Measurements from ENCODE around the gene CACFD1.

CACFD1 gene

DNA sequence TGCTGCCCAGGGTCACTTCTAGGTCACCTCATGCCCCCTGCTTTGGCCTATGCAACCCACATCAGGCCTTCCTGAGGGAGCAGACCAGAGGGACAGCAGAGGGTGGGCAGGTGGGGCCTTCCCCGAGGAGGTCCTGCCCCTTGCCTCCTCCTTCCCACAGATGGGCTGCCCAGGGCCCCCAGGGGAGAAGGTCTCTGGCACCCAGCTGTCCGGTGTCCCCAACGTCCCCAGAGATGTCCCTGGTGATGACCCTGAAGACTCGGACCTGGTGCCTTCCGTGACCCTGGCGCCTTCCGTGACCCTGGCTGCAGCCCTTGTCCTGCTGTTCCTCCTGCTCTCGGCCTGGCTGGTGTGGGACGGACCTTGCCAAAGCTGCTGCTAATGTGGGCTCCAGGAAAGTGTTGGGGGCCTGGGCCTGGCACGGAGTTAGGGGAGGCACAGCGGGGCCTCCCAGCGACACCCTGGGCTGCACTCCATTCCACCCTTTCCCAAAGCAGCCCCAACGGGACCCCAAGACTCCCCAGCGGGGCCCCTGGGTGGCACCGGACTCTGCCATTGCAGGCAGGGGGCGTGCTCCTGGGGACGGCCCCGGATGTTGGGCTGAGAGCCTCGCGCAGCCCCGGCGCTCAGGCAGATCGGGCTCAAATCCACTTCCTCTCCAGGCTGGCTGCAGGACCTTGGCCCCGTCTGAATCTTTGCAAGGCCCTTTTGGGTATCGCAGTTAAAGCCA lies 25.9 kb downstream of the CACFD1 start:
- DNase-seq, result no peak

DNA sequence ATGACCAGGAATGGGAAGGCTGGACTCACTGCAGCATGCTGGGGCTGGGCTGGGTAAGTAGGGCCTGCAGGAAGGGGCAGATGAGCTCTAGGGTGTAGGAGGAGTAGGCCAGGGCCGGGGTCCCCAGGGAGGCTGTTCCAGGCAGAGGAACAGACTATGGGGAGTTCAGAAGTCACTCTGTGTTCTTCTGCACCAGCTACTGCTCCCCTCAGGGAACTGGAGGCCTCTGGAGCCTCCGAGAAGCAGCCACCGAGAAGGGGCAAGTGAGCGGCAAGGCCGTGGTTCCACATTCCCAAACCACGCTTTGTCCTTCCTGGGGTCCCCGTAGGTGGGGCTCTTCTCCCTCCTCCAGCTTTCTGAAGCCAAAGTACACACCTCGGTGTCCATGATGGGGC lies 27.6 kb downstream of the CACFD1 start:
- no peak for DNase-seq

DNA sequence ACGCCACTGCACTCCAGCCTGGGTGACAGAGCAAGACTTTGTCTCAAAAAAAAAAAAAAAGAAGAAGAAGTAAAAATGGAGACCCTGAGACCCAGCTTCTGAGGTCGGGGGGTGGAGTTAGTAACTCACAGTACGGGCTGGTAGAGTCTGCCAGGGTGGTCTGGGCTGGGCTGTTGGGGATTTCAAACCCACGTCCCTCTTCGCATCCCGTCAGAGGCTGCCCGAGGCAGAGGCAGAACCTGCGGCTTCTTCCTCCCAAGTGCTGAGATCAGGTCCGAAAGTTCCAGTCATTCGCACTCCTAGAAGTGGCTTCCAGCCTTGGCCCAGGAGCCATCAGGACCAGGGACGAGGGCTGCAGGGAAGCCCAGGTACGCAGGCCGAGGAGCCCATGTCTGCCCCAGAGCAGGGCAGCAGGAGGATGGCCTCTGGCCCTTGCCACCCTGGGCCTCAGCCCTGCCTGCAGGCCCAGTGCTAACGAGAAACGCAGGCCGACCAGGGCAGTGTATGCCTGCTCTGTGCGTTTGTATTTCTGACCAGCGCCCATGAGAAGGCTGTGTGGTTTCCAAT lies 29.0 kb downstream of the CACFD1 start:
- DNase-seq, result no peak

DNA sequence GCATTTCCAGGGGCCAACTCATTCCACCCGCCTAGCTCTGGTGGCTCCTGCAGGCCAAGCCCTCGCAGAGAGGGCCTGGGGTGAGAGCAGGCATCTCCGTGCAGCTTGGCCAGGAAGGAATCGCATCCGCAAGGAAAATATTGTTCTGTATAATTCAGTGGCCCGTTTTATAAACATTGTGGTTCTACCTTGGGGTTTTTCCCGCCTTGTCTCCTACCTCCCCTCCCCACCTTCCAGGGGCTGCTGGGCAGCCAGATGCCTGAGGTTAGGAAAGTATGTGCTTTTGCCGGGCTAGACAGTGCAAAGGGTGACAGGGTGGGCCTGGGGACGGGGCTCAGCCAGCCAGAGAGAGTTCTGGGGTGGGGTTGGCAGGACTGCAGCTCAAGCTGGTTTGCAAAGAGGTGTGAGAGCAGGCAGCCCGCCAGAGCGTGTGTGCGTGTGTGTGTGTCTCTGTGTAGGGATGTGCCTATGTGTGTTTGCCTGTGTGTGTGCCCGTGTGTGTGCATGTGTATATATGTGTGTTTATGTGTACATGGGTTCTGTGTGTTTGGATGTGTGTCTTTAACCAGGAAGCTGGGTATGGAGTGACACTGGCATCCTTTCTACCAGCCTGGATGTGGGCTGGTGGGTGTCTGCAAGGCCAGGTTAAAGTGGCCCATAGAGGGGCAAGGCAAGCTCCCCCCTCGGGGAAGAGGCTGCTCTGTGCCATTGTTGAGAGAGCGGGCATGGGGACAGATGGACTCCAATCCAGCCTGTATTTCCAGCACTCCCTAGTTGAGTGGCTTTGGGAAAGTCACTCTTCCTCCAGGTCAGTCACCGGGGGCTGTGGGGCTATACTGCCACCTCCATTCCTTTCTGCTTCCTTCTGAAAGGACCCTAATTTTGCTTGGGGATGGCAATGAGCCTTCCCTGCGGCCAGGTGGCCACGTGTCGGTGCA lies 29.7 kb downstream of the CACFD1 start:
- DNase-seq, result no peak

DNA sequence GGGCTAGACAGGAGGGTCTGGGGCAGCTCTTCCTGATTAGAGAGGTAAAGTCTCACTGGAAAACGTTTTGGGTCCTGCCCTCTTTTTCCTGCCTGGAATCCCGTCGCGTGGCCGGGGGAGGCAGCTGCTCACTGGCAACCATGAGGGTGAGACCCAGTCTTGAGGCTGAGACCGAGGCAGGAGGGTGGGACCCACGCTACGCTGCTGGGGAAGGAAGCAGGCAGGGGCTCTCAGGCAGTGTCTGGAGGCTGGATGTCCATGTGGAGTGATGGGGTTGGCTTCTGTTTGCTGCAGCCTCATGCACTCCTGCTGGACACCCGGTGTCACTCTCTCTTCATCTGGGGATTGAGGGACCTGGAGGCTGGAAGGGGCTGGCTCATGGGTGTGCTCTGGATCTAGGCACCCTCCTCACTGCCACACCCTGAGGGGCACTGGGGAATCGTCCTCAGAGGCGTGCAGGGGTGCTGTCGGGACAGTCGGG lies 30.5 kb downstream of the CACFD1 start:
- no peak for DNase-seq

DNA sequence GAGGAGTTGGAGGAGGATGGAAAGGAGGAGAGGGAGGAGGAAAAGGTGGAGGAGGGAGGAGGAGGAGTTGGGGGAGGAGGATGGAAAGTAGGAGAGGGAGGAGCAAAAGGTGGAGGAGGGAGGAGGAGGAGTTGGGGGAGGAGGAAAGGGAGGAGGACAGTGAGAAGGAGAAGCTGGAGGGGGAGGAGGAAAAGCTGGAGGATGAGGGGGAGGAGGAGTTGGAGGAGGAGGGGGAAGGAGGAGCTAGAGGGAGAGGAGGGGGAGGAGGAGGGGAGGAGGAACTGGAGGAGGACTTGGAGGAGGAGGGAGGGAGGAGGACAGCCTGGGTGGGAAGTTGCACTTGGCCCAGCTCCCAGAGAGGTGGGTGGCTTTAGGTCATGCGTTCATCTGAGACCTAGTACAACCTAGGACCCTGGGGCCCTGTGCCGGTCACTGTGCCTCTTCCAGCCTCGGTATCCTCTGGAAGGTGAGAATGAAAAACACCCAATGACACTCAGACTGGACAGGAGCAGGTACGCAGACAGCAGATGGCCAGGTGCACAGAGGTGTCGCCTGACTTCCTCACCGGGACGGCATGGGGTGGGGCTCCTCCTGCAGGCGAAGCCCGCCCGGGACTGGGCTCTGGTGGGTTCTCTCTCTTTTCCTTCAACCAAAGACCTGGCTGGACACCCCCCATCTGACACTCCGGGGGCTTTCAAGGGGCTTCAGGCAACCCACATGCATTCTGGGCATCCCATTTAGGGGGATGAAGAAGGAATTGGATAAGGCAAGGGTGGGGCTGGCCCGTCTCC lies 31.3 kb downstream of the CACFD1 start:
- no peak for DNase-seq

DNA sequence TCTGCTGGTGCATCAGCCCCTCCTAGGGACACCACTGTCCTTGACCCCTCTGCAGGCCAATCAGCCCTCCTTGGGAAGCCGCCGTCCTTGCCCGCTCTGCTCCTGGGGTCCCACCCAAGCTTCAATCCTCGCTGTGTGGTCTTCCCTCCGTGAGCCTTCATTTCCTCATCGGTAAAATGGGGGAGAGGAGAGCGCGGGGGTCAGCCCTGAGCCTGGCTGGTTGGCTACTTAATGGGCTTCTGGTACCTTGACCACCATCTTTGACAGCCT lies 31.8 kb downstream of the CACFD1 start:
- DNase-seq, result no peak

DNA sequence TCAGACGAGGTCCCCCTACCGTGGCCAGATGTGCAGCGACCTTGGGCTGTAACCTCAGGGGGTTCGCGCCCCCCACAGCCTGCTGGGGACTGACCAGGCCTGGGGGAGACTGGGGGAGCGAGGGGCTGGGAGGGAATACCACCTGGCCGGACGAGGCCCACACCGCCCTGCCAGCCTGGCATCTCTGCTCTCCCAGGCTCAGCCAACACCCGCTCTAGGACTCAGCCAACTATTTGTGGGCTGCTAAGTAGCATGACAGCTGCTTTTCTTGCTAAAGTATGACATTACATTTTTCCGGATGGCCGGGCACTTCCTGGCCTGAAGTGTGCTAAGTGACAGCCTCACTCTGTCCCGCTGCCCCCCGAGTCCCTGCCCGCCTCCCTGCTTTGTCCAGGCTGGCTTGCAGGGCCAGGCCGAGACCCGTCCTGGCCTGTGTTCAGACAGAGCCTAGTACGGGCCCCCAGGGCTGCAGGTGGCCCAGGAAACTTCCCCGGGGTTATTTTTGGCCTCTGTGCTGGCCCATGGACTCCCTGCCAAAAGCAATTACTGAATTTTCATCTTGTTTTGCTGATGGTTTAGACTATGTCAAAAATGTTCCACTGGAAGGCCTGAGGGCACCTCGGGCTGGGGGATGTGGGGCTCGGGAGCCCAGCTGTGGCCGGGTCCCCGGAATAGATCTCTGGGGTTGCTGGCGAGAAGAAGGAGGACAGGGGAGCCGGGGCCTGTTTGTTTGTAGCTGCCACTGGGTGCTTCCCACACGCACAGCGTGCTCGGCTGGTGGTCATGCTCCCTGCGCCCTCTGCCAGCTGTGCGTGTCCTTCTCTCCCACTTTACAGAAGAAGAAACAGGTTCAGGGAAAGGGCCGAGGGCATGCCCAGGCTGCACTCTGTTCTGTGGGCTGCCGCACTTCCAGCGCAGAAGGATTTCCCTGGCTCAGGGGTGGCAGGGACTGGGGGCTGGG lies 32.6 kb downstream of the CACFD1 start:
- no peak for DNase-seq

DNA sequence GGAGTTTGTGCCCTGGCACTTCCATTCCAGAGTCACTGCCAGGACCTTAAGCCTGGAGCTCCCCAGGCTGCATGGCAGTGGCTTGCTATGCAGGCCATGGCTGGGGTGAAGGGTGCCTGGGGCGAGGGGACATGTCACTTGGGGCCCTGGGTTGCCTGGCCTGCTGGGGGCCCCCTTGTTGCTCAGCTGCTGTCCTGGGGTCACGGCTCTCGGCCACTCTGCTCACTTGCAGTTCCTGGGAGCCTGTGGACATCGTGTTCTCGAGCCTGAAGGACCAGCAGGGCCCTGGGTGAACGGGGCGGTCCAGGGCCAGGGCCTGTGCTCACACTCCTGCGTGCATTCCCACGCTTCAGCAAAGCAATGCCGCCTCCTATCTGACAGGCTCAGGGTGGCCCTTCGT lies 33.6 kb downstream of the CACFD1 start:
- no peak for DNase-seq

DNA sequence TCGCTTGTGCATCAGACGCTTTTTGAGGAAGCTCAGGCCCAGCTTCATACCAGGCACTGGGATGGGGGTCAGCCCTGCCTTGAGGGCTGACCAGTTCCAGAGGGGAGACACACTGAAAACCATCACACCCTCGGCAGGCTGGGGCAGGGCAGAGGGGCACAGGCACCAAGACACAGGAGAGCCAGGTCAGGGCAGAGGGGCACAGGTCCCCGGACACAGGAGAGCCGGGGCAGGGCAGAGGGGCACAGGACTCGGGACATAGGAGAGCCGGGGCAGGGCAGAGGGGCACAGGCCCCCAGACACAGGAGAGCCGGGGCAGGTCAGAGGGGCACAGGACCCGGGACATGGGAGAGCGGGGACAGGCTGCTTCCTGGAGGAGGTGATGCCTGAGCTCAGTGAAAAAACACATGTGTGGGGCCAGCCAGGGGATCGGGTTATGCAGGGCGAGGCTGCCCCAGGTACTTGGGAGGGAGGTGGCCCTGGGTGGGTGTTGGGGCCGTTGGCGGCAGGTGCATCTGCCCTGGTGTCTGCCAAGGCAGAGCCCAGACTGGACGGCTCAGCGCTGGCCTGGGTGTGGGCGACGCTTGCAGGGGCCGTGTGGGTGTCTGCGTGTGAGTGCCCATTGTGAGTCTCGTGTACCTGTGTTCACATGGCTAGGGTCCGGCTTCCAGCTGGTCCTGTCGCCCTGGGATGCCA lies 34.2 kb downstream of the CACFD1 start:
- DNase-seq, result no peak

DNA sequence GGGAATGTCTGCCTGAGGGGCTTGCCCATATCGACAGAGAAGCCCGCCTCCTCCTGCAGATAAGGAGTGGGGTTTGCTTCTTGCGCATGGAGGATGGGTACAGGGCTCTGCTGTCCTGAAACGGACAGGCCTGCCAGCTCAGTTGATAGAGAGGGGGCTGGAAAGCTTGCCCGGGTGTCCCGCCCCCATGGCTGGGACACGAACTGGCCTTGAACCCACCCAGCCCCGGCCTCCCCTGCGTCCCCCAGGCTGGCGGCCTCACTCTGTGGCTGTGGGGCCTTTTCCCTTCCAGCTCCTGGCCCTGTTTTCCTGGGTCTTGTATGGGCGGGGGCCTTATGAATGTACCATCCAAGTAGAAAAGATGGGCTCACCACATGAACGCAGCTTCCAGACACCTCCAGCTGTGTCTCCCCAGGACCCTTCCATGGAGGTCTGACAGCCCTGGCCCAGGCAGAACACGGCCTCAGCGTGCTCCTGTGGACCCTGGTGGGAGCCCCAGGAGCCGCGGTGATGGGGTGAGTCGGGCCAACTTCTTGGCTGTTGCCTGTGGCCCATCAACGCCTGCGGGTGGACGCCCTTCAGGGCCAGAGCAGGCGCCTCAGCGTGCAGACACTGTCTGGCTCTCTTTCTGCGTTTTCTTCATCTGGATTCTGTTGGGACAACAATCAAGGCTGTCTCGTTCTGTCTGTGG lies 35.0 kb downstream of the CACFD1 start:
- DNase-seq, result no peak

DNA sequence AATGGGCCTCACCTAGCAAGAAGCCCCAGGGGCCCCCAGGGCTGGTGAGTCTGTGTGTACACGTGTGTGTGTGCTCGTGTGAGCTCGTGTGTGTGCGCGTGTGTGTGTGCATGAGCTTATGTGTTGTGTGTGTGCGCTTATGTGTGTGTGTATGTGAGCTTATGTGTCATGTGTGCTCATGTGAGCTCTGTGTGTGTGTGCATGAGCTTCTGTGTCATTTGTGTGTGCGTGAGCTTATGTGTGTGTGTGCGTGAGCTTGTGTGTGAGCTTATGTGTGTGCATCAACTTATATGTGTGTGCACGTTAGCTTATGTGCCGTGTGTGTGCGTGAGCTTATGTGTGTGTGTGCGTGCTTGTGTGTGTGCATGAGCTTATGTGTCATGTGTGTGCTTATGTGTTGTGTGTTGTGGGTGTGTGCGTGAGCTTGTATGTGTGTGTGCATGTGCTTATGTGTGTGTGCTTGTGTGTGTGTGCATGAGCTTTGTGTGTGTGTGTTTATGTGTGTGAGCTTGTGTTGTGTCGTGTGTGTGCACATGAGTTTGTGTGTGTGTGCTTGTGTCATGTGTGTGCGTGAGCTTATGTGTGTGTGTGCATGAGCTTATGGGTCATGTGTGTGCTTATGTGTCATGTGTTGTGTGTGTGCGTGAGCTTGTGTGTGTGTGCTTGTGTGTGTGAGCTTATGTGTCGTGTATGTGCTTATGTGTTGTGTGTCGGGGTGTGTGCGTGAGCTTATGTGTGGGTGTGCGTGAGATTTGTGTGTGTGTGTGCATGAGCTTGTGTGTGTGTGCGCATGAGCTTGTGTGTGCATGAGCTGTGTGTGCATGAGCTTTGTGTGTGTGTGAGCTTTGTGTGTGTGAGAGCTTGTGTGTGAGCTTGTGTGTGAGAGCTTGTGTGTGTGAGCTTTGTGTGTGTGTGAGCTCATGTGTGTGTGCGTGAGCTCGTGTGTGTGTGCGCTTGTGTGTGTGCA lies 35.8 kb downstream of the CACFD1 start:
- DNase-seq, result no peak

DNA sequence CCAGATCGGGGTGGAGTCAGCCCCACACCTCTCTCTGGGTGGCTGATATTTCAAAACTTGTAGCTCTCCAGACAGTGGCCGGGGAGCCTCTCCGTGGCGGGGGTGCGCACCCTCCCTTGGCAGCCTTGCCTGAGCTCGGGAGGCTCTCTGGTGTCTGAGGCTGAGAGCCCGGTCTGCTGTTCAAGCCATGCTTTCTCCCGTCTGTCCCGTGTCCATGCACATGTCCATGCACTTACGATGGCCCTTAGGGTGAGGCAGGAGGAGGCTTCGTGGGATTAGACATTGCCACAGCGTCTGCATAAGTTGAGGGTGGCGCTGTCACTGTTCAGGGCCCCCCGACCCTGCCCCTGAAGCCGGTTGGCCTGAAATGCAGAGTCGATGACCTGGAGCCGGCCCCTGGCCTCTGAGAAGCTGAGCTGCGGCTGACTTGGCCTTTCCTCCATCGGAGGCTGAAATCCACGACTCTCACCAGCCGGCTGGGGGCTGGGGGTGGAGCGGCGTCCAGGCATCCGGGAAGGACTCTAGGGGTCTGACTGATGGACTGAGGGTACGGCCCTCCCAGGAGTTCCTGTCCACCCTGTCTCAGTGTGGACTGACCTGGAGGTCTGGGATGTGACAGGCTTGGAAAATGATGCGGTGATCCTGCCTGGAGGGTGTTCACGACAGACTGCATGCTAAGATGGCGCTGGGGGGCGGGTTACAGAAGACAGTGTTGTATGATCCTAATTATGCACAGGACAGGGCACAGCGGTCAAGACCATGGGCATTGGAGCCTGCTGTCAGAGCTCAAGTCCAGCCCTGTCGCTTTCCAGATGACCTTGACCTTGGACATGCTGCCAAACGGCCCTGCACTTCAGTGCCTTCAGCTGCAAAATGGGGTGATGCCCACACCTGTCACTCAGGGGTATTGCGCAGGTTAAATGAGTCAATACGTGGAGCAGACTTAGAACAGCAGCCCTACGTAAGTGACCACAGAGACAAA lies 37.4 kb downstream of the CACFD1 start:
- no peak for DNase-seq

DNA sequence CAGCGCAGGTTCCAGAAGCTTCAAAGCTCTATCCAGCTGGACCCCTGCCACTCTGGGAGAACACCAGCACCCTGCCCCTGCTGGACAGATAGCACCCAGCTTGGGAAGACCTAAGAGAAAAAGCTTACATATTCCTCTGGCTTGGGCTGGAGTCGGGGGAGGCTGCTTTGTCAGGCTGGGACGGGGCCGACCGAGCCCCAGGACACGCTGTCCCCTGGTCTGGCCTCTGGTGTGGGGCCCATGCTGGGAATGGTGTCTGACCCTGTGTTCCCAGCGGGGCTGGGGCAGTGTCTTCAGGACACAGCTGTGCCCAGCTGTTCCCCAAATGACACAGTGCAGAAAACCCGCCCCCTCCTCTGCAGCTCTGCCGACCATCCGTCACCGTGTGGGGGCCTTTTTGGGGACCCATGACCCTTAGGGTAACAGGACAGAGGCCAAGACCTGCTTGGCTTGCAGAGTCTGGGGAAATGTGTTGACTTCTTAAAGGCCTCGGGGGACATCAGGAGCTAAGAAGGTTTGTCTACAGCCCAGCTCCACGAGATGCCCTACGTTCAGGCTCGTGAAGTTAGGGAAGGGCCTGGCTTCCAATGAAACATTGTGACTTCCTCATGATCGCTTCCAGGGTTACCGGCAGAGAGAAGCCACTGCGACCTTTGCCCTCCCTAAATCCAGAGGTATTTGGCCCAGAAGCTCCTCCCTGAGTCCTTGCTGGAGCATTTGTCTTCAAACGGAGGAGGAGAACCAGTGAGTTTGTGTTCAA lies 39.5 kb downstream of the CACFD1 start:
- no peak for DNase-seq

DNA sequence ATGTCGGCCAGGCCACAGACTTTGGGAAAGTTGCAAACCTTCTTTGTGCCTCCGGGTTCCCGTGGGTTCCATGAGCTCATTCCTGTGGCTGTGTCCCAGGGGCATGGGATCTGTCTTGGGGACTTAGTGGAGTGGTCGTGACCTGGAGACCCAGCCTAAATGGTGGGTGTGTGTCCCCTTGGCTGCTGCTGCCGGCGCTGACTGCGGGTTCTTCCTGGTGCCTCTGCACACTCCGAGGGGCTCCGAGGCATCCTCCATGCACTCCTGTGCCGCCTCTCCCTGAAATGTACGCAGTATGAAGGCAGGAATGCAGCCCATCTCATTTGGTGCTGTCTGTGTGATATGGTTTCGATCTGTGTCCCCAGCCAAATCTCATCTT lies 40.1 kb downstream of the CACFD1 start:
- no peak for DNase-seq

DNA sequence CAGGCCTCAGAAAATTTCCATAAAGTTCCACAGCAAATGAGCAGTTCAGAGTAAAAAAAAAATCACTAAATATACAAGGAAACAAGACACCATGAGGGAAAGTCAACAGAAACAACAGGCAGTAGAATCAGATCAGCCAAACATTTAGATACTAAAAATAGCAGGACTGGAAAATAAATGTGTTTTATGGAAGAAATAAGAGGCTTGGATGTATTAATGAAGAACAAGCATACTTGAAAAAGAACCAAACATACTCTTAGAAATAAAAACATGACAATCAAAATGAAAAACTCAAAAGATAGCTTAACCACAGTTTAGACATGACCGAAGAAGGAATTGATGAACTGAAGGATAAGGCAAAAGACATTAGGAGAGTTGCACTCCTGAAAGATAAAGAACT lies 42.3 kb downstream of the CACFD1 start:
- DNase-seq, result no peak

DNA sequence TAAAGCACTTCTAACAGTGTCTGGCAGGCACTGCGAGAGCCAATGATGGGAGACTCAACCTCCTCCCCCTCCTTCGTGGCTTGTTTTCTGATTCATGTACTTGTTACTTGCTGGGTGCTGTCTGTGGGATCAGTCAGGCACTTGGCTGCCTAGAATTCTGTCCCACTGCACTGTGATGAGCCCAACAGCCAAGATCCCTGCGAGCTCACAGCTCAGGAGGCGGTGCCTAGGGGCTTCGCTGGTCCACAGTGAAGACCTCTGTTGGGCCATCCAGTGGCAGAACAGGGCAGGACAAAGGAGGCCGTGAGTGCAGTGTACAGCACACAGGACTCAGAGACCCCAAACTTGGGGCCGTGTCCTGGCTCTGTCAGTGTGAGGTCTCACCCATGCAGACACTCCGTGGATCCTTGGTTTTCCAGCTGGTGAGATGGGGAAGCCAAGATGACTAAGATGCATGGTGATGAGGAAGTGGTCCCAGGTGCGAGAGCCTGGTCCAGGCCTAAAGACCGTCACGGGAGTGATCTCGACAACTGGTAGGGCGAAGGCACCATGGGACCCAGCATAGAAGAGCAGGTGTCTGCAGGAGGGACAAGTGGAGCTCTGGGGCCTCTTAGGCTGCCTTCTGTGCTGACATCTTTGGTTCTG lies 45.5 kb downstream of the CACFD1 start:
- DNase-seq, result no peak

Data from activated CD4-positive, alpha-beta T cell treated with anti-CD3 and anti-CD28 coated beads for 48 hours (primary cell).